HCT116 (cell line): ENCODE results near the gene MYOM1. TPM values are rescaled to one million over a fixed set of nuclear protein-coding genes. Genes with fewer than 3 reads are reported as not detected.
"Not testable (repeated sequence)": the region's sequence is repeated elsewhere in the genome, so short reads cannot be mapped to it uniquely, and the experiment has no call there.

ENCODE experiments used
- ATAC-seq: fragments of 200-7000 bp; cut with Tn5 transposase; 2 replicates; pipeline ENCODE4 v1.9.1; 2020; ENCODE audit warnings: mild to moderate bottlenecking, moderate library complexity
- BruUV-seq: library from RNA; stranded (reverse); fragments of 400-500 nt; replicated peaks from 2 replicates; lab custom pipeline; 2021; lab: Mats Ljungman, UMichigan
- CTCF ChIA-PET: fragments of 300-600 bp; sonication (Branson Sonifier 250); formaldehyde crosslinking; loops from one replicate; lab custom pipeline; 2021; ENCODE audit warnings: antibody characterized with exemption; lab: Charles Lee
- POLR2A ChIA-PET: fragments of 300-600, 350-600 bp; sonication (Branson Sonifier 250); formaldehyde crosslinking; loops from one replicate; lab custom pipeline; 2021; ENCODE audit warnings: antibody characterized with exemption; lab: Charles Lee
- RAD21 ChIA-PET, 2 experiments: fragments of 300-600 bp; sonication (Branson Sonifier 250); formaldehyde crosslinking; loops; one replicate each; lab custom pipeline; 2023; ENCODE audit warnings: low total read pairs in 2 of 2; ENCODE audit not compliant: uncharacterized antibody in 2 of 2, unreplicated experiment in 2 of 2, low non-redundant PET in 1 of 2; lab: Charles Lee
- DNase-seq: peaks from one replicate; pipeline ENCODE4 v3.0.0-alpha.2; 2010; ENCODE audit warnings: low read depth, low spot score
- H2AFZ ChIP-seq: fragments of 200-600 bp; shearing (Covaris generic), sonication (generic); 2 replicates; pipeline ENCODE4 v1.6.1; 2017; ENCODE audit warnings: low read depth, mixed run types, mixed read lengths, antibody characterized with exemption, low read length; ENCODE audit not compliant: poor library complexity, severe bottlenecking
- H3K27ac ChIP-seq: 2 replicates; pipeline ENCODE4 v1.5.1; 2012; ENCODE audit warnings: low read depth, low read length
- H3K27me3 ChIP-seq: fragments of 200-600 bp; sonication (generic); 2 replicates; pipeline ENCODE4 v1.6.1; 2016; ENCODE audit warnings: mixed run types, low read length, mixed read lengths; ENCODE audit not compliant: insufficient read depth
- H3K36me3 ChIP-seq, 2 experiments: fragments of 200-500 bp in 1 of 2; fragments of 200-600 bp in 1 of 2; sonication (Bioruptor generic) in 1 of 2; sonication (generic) in 1 of 2; 2 replicates each; pipeline versions ENCODE4 v1.5.1 to v1.6.1; 2014 to 2016; ENCODE audit warnings: low read length in 2 of 2, inconsistent platforms in 1 of 2, mixed read lengths in 1 of 2, mixed run types in 1 of 2; ENCODE audit not compliant: insufficient read depth in 2 of 2, control insufficient read depth in 1 of 2
- H3K4me1 ChIP-seq, 2 experiments: fragments of 200-600 bp in 1 of 2; sonication (generic) in 1 of 2; 2 replicates each; pipeline versions ENCODE4 v1.5.1 to v1.6.1; 2012 to 2017; ENCODE audit warnings: low read length in 2 of 2, inconsistent platforms in 1 of 2, mild to moderate bottlenecking in 1 of 2, mixed read lengths in 1 of 2, mixed run types in 1 of 2, moderate library complexity in 1 of 2; ENCODE audit not compliant: insufficient read depth in 2 of 2, control insufficient read depth in 1 of 2
- H3K4me2 ChIP-seq: fragments of 200-600 bp; sonication (generic); 2 replicates; pipeline ENCODE4 v1.6.1; 2017; ENCODE audit warnings: mixed run types, low read length, mixed read lengths
- H3K4me3 ChIP-seq, 2 experiments: fragments of 200-600 bp in 1 of 2; sonication (generic) in 1 of 2; replicated peaks in 1 of 2; 2 replicates each; pipeline ENCODE4 v1.5.1; 2011 to 2016; ENCODE audit warnings: low read length in 2 of 2, control low read depth in 1 of 2, low read depth in 1 of 2, mild to moderate bottlenecking in 1 of 2, mixed read lengths in 1 of 2, mixed run types in 1 of 2
- H3K79me2 ChIP-seq: fragments of 200-600 bp; sonication (generic); 2 replicates; pipeline ENCODE4 v1.6.1; 2017; ENCODE audit warnings: mild to moderate bottlenecking, mixed run types, low read length, moderate library complexity, mixed read lengths; ENCODE audit not compliant: insufficient read depth
- H3K9ac ChIP-seq: fragments of 200-600 bp; sonication (generic); 2 replicates; pipeline ENCODE4 v1.6.1; 2016; ENCODE audit warnings: low read length, mixed read lengths
- H3K9me2 ChIP-seq: fragments of 200-600 bp; sonication (generic), shearing (Covaris generic); 2 replicates; pipeline ENCODE4 v1.6.1; 2017; ENCODE audit warnings: mixed run types, mild to moderate bottlenecking, moderate library complexity; ENCODE audit not compliant: insufficient read depth
- H3K9me3 ChIP-seq, 2 experiments: fragments of 200-500 bp in 1 of 2; fragments of 200-600 bp in 1 of 2; sonication (Bioruptor generic) in 1 of 2; sonication (generic) in 1 of 2; 2 replicates each; pipeline ENCODE4 v1.6.1; 2014 to 2017; ENCODE audit warnings: low read length in 2 of 2, mixed read lengths in 2 of 2, inconsistent platforms in 1 of 2, low read depth in 1 of 2, mild to moderate bottlenecking in 1 of 2, mixed run types in 1 of 2, moderate library complexity in 1 of 2; ENCODE audit not compliant: control insufficient read depth in 1 of 2, insufficient read depth in 1 of 2
- H4K20me1 ChIP-seq: fragments of 200-600 bp; sonication (generic), shearing (Covaris generic); 2 replicates; pipeline ENCODE4 v1.6.1; 2017; ENCODE audit warnings: mixed run types, mild to moderate bottlenecking, moderate library complexity; ENCODE audit not compliant: insufficient read depth
- CBX3 ChIP-seq: IDR thresholded peaks from 2 replicates; pipeline ENCODE4 v1.6.1; 2012; ENCODE audit warnings: low read depth
- POLR2AphosphoS5 ChIP-seq: IDR thresholded peaks from 2 replicates; pipeline ENCODE4 v1.6.1; 2011; ENCODE audit warnings: mild to moderate bottlenecking, low read depth, low read length, moderate library complexity
- RAD21 ChIP-seq: IDR thresholded peaks from 2 replicates; pipeline ENCODE4 v1.6.1; 2012; ENCODE audit warnings: low read depth, mild to moderate bottlenecking
- intact Hi-C: fragments of 100-400 bp; cut with micrococcal nuclease; formaldehyde crosslinking; loops from 2 replicates; pipeline ENCODE4 v1.10.0; 2022
- total RNA-seq: library from RNA; stranded (reverse); gene quantifications from one replicate; pipeline ENCODE4 v1.2.1, GENCODE V29; 2021; ENCODE audit not compliant: unreplicated experiment
- TF ChIP-seq, protein P1 (sequence below), 3 experiments: fragments of 200-600 bp in 1 of 3; sonication (generic) in 1 of 3; IDR thresholded peaks in 2 of 3; conservative IDR thresholded peaks in 1 of 3; 2 replicates each; pipeline ENCODE4 v1.5.1; 2012 to 2017; ENCODE audit warnings: low read depth in 2 of 3, low read length in 2 of 3, antibody characterized with exemption in 1 of 3, borderline replicate concordance in 1 of 3, control low read depth in 1 of 3, mild to moderate bottlenecking in 1 of 3, mixed read lengths in 1 of 3, mixed run types in 1 of 3, moderate library complexity in 1 of 3; ENCODE audit not compliant: insufficient read depth in 1 of 3

The MYOM1 gene
- total RNA-seq, 1 experiment from 2014 or later: 0.52 TPM

DNA sequence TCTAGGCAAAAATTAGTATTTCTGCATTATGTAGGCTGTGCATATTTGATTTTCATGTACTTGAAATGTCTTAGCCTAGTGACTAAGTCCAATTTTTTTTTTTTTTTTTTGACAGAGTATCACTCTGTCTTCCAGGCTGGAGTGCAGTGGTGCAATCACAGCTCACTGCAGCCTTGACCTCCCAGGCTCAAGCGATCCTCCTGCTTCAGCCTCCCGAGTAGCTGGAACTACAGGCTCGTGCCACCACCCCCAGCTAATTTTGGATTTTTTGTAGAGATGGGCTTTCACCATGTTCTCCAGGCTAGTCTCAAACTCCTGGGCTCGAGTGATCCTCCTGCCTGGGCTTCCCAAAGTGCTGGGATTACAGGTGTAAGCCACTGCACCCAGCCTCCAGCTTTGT, 156.0 kb downstream of the MYOM1 start:
- ATAC-seq, H3K9me2 ChIP-seq, H3K9me3 ChIP-seq, DNase-seq, H3K4me2 ChIP-seq, H2AFZ ChIP-seq, H3K9ac ChIP-seq, H3K27ac ChIP-seq, H3K79me2 ChIP-seq, BruUV-seq, POLR2A ChIA-PET, H3K4me1 ChIP-seq, H3K36me3 ChIP-seq, H3K27me3 ChIP-seq, RAD21 ChIA-PET, H3K4me3 ChIP-seq, H4K20me1 ChIP-seq: not testable (repeated sequence)
- CTCF ChIA-PET: interaction anchor here (1.6 to 2.3 kb wide), 6 partner anchors 9 to 65 kb away, joined by 7 to 17 read pairs (median 10); no protein-coding TSS in a partner anchor
- intact Hi-C loops: loop anchor here (5.0 kb wide), 1 partner anchor 131 kb away; no protein-coding TSS in a partner anchor

DNA sequence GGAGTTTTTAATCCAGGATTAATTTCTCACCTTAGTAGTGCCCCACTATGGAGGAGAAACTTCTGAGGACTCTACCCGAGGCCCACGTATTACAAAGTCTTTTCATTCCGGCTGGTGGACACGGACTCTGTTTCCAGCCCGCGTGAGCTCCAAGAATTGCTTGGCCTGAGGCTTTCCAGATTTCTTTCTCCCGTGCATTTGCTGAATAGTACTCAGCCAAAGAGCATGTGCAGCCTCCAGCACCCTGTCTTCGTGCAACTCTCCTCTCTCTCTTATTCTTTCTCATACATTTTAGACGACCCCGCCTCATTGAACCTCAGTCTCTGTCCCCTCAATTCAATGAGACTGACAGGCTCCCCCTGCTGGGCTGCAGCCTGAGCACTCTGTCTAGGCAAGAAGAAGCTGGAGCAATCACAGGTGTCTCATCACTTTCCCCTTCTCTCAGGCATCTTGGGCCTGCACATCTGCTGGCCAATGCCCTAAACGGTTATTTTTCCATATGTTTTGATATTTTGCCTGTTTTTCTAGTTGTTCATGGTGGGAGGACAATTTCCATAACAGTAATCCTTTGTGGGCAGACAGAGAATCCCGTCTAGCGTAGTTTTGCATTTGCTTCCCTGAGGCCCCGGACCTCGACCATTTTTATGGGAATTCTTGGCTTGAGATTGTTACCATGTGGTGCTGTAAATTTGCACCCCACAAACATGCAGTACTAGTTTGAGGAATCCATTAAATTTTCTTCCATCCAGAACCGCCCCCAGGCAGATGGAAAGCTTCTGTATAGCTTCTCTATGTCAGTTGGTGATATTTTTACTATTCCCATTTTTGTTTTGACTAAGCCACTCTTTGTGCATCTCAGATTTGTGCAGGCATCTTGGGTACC, 156.7 kb downstream of the MYOM1 start:
- Histone ChIP-seq H3K27me3 (no peaks in the 10 kb centered on the region), H3K4me3 (no peak overlapping the region), H3K27ac (no peak overlapping the region), H4K20me1 (no peaks in the 10 kb centered on the region), H3K9me2 (no peaks in the 10 kb centered on the region), H3K9ac (no peak overlapping the region), H3K79me2 (no peaks in the 10 kb centered on the region), H2AFZ (peak overlapping the region; percentile 36), H3K4me1 (no peaks in the 10 kb centered on the region), H3K36me3 (no peaks in the 10 kb centered on the region), H3K9me3 (no peaks in the 10 kb centered on the region), H3K4me2 (no peak overlapping the region)
- POLR2A ChIA-PET: interaction anchor here (1.2 kb wide), 1 partner anchor 52 kb away, joined by 3 read pairs; no protein-coding TSS in a partner anchor
- TF ChIP-seq POLR2AphosphoS5 (no peak), CBX3 (peak; percentile 26; the same call in 1 of the 2 replicates), RAD21 (peak; percentile 67)
- TF ChIP-seq, protein P1, sequence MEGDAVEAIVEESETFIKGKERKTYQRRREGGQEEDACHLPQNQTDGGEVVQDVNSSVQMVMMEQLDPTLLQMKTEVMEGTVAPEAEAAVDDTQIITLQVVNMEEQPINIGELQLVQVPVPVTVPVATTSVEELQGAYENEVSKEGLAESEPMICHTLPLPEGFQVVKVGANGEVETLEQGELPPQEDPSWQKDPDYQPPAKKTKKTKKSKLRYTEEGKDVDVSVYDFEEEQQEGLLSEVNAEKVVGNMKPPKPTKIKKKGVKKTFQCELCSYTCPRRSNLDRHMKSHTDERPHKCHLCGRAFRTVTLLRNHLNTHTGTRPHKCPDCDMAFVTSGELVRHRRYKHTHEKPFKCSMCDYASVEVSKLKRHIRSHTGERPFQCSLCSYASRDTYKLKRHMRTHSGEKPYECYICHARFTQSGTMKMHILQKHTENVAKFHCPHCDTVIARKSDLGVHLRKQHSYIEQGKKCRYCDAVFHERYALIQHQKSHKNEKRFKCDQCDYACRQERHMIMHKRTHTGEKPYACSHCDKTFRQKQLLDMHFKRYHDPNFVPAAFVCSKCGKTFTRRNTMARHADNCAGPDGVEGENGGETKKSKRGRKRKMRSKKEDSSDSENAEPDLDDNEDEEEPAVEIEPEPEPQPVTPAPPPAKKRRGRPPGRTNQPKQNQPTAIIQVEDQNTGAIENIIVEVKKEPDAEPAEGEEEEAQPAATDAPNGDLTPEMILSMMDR (IDR thresholded peaks at IDR 0.05 in 2 of 3, conservative IDR thresholded peaks at IDR 0.05 in 1 of 3; ENCODE audit: borderline replicate concordance in 1 of 3, insufficient read depth in 1 of 3, low read depth in 2 of 3, low read length in 2 of 3): peak; percentile 54 to 96 (median 87); a peak in 5 of 6 replicates
- intact Hi-C loops: loop anchor here (5.0 kb wide), 1 partner anchor 131 kb away; no protein-coding TSS in a partner anchor
- CTCF ChIA-PET: interaction anchor here (0.6 to 2.3 kb wide), 22 partner anchors 9 to 183 kb away, joined by 3 to 17 read pairs (median 4); no protein-coding TSS in a partner anchor
- peak; percentile 96 for ATAC-seq
- peak; percentile 13 for DNase-seq
- BruUV-seq: no TSS peak
- RAD21 ChIA-PET: no interaction called here
